ENCODE results near the gene TMEM150B. TPM values are rescaled to one million over a fixed set of nuclear protein-coding genes. Genes with fewer than 3 reads are reported as not detected.

TMEM150B gene
- polyA plus RNA-seq, 1 donor from 2014 or later = not detected

GRCh38 chr19:55273978-55274707, 51.0 kb downstream of the TMEM150B start:
- Histone ChIP-seq H3K4me2 (ENCODE audit: low read length) (no peak overlapping the region), H3K4me3 (ENCODE audit: low read length) (no peak overlapping the region), H3K27ac (ENCODE audit: low read length) (no peak overlapping the region), H3K36me3 (ENCODE audit: insufficient read depth, low read length) (no peaks in the 10 kb centered on the region), H3K27me3 (ENCODE audit: insufficient read depth, low read depth, low read length) (no peaks in the 10 kb centered on the region), H3F3A (ENCODE audit: insufficient read depth, low read length, poor library complexity, severe bottlenecking) (no peaks in the 10 kb centered on the region), H3K9me3 (ENCODE audit: low read length) (no peaks in the 10 kb centered on the region), H3K9ac (ENCODE audit: low read length) (no peak overlapping the region), H3K9me2 (ENCODE audit: insufficient read depth, low read length) (no peaks in the 10 kb centered on the region), H3K79me2 (replicated peaks; ENCODE audit: insufficient read depth, low read length) (peaks cover 11% of the 10 kb centered on the region), H2AFZ (ENCODE audit: low read depth, low read length) (no peak overlapping the region), H4K20me1 (ENCODE audit: insufficient read depth) (no peaks in the 10 kb centered on the region)
- TF ChIP-seq EZH2 (IDR thresholded peaks at IDR 0.05; ENCODE audit: borderline replicate concordance, insufficient read depth, low read length, poor library complexity, severe bottlenecking) (no peak), EP300 (conservative IDR thresholded peaks at IDR 0.05; ENCODE audit: poor library complexity, severe bottlenecking) (no peak)

- H3K9ac ChIP-seq (ENCODE audit: low read length) = no peak overlapping the region
- H3K27ac ChIP-seq (ENCODE audit: low read length) = no peak overlapping the region
- TF ChIP-seq, protein P1, sequence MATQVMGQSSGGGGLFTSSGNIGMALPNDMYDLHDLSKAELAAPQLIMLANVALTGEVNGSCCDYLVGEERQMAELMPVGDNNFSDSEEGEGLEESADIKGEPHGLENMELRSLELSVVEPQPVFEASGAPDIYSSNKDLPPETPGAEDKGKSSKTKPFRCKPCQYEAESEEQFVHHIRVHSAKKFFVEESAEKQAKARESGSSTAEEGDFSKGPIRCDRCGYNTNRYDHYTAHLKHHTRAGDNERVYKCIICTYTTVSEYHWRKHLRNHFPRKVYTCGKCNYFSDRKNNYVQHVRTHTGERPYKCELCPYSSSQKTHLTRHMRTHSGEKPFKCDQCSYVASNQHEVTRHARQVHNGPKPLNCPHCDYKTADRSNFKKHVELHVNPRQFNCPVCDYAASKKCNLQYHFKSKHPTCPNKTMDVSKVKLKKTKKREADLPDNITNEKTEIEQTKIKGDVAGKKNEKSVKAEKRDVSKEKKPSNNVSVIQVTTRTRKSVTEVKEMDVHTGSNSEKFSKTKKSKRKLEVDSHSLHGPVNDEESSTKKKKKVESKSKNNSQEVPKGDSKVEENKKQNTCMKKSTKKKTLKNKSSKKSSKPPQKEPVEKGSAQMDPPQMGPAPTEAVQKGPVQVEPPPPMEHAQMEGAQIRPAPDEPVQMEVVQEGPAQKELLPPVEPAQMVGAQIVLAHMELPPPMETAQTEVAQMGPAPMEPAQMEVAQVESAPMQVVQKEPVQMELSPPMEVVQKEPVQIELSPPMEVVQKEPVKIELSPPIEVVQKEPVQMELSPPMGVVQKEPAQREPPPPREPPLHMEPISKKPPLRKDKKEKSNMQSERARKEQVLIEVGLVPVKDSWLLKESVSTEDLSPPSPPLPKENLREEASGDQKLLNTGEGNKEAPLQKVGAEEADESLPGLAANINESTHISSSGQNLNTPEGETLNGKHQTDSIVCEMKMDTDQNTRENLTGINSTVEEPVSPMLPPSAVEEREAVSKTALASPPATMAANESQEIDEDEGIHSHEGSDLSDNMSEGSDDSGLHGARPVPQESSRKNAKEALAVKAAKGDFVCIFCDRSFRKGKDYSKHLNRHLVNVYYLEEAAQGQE (IDR thresholded peaks at IDR 0.05; ENCODE audit: borderline replicate concordance) = no peak
- TF ChIP-seq, protein P2, sequence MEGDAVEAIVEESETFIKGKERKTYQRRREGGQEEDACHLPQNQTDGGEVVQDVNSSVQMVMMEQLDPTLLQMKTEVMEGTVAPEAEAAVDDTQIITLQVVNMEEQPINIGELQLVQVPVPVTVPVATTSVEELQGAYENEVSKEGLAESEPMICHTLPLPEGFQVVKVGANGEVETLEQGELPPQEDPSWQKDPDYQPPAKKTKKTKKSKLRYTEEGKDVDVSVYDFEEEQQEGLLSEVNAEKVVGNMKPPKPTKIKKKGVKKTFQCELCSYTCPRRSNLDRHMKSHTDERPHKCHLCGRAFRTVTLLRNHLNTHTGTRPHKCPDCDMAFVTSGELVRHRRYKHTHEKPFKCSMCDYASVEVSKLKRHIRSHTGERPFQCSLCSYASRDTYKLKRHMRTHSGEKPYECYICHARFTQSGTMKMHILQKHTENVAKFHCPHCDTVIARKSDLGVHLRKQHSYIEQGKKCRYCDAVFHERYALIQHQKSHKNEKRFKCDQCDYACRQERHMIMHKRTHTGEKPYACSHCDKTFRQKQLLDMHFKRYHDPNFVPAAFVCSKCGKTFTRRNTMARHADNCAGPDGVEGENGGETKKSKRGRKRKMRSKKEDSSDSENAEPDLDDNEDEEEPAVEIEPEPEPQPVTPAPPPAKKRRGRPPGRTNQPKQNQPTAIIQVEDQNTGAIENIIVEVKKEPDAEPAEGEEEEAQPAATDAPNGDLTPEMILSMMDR (IDR thresholded peaks at IDR 0.05; ENCODE audit: poor library complexity, severe bottlenecking) = no peak
- no peak for TF ChIP-seq MXI1 (conservative IDR thresholded peaks at IDR 0.05; ENCODE audit: poor library complexity, severe bottlenecking)
- TF ChIP-seq TAF1 (IDR thresholded peaks at IDR 0.05; ENCODE audit: low read depth) = no peak
- TF ChIP-seq RAD21 (conservative IDR thresholded peaks at IDR 0.05) = no peak
- H3K27me3 ChIP-seq (ENCODE audit: insufficient read depth, low read depth, low read length) = no peaks in the 10 kb centered on the region
- H3K4me2 ChIP-seq (ENCODE audit: low read length) = no peak overlapping the region
- H3K9me2 ChIP-seq (ENCODE audit: insufficient read depth, low read length) = no peaks in the 10 kb centered on the region
- no peak overlapping the region for H2AFZ ChIP-seq (ENCODE audit: low read depth, low read length)
- no peaks in the 10 kb centered on the region for H3K36me3 ChIP-seq (ENCODE audit: insufficient read depth, low read length)
- no peaks in the 10 kb centered on the region for H3F3A ChIP-seq (ENCODE audit: insufficient read depth, low read length, poor library complexity, severe bottlenecking)
- H3K9me3 ChIP-seq (ENCODE audit: low read length) = no peaks in the 10 kb centered on the region
- H3K79me2 ChIP-seq (replicated peaks; ENCODE audit: insufficient read depth, low read length) = no peaks in the 10 kb centered on the region
- H4K20me1 ChIP-seq (ENCODE audit: insufficient read depth) = no peaks in the 10 kb centered on the region
- H3K4me3 ChIP-seq (ENCODE audit: low read length) = no peak overlapping the region
Measured at GRCh38 chr19:55272142-55272541, 53.0 kb downstream of the TMEM150B start.

Measured in neural cell (in vitro differentiated cells).